ENCODE results near the gene TBL1XR1.

- TF ChIP-seq, protein P1, sequence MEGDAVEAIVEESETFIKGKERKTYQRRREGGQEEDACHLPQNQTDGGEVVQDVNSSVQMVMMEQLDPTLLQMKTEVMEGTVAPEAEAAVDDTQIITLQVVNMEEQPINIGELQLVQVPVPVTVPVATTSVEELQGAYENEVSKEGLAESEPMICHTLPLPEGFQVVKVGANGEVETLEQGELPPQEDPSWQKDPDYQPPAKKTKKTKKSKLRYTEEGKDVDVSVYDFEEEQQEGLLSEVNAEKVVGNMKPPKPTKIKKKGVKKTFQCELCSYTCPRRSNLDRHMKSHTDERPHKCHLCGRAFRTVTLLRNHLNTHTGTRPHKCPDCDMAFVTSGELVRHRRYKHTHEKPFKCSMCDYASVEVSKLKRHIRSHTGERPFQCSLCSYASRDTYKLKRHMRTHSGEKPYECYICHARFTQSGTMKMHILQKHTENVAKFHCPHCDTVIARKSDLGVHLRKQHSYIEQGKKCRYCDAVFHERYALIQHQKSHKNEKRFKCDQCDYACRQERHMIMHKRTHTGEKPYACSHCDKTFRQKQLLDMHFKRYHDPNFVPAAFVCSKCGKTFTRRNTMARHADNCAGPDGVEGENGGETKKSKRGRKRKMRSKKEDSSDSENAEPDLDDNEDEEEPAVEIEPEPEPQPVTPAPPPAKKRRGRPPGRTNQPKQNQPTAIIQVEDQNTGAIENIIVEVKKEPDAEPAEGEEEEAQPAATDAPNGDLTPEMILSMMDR (IDR thresholded peaks at IDR 0.05), result no peak
- no peak for TF ChIP-seq POLR2A (IDR thresholded peaks at IDR 0.05)
These were observed 48.2 kb downstream of the TBL1XR1 start for GRCh38 chr3:177149106-177149505.
